Transverse colon (tissue), 4 donors: ENCODE results near the gene GTF3C5. TPM values are rescaled to one million over a fixed set of nuclear protein-coding genes. Genes with fewer than 3 reads are reported as not detected.

Experiments used
- DNase-seq: peaks from one replicate; pipeline ENCODE4 v3.0.0-alpha.2; 2019
- H3K27ac ChIP-seq, 4 donors: fragments of 200-600 bp; sonication (generic); 2 replicates each; pipeline ENCODE4 v1.5.1; 2016 to 2018; ENCODE audit warnings: inconsistent platforms in 4 of 4
- H3K27me3 ChIP-seq: fragments of 200-600 bp; sonication (generic); 2 replicates; pipeline ENCODE4 v1.5.1; 2017; ENCODE audit warnings: inconsistent platforms
- H3K36me3 ChIP-seq, 4 donors: fragments of 200-600 bp; sonication (generic); 2 replicates each; pipeline ENCODE4 v1.5.1; 2017 to 2019; ENCODE audit warnings: inconsistent platforms in 4 of 4
- H3K4me1 ChIP-seq, 4 donors: fragments of 200-600 bp; sonication (generic); 2 replicates each; pipeline ENCODE4 v1.5.1; 2017 to 2020; ENCODE audit warnings: inconsistent platforms in 4 of 4
- H3K4me3 ChIP-seq, 4 donors: fragments of 200-600 bp; sonication (generic); 1 replicate in 1 of 4; 2 replicates in 3 of 4; pipeline versions ENCODE4 v1.5.1 to v1.6.1; 2017 to 2019; ENCODE audit warnings: inconsistent platforms in 4 of 4
- H3K9me3 ChIP-seq, 2 donors: fragments of 200-600 bp; sonication (generic); 2 replicates each; pipeline ENCODE4 v1.5.1; 2017 to 2019; ENCODE audit warnings: inconsistent platforms in 2 of 2
- EP300 ChIP-seq: sonication (generic); formaldehyde crosslinking; IDR thresholded peaks from one replicate; pipeline ENCODE4 v1.6.1; 2017; ENCODE audit warnings: antibody characterized with exemption, low read depth
- POLR2A ChIP-seq: fragments of 450-650 bp; IDR thresholded peaks from one replicate; pipeline ENCODE4 v1.6.1; 2016; ENCODE audit warnings: antibody characterized with exemption, mild to moderate bottlenecking, moderate library complexity
- POLR2AphosphoS5 ChIP-seq, 3 donors: sonication (generic); formaldehyde crosslinking; IDR thresholded peaks; one replicate each; pipeline ENCODE4 v1.6.1; 2016; ENCODE audit warnings: antibody characterized with exemption in 3 of 3
- WGBS, 2 donors: methylation state at CpG; one replicate each; pipeline ENCODE4 v1.1.5; 2018; ENCODE audit warnings: low coverage in 1 of 2; 5-methylcytosine and 5-hydroxymethylcytosine counted together
- in situ Hi-C, 4 donors: fragments of 200-750 bp; cut with MboI; loops; one replicate each; pipeline versions ENCODE4 v1.15.0 to v1.15.1; 2017; ENCODE audit warnings: low sequenced_read_pairs in 3 of 4, low pct_ligation_motif_present in 1 of 4, low pct_unique_long_range_greater_than_20kb in 1 of 4
- intact Hi-C: fragments of 100-400 bp; cut with DNase I; formaldehyde crosslinking; loops from one replicate; pipeline ENCODE4 v1.15.1; 2023; ENCODE audit warnings: low total_unique reads
- total RNA-seq, 4 donors: library from RNA; depleted of rRNA; stranded (reverse); fragments of >200 nt; gene quantifications; one replicate each; pipeline ENCODE4 v1.1.0, GENCODE V29; 2016
- TF ChIP-seq, protein P1 (sequence below), 5 experiments: fragments of 200-600 bp in 3 of 5; fragments of 450-650 bp in 2 of 5; sonication (generic) in 3 of 5; IDR thresholded peaks; 1 replicate in 2 of 5; 2 replicates in 3 of 5; pipeline ENCODE4 v1.5.1; 2016 to 2017; ENCODE audit warnings: antibody characterized with exemption in 5 of 5, inconsistent platforms in 3 of 5, mild to moderate bottlenecking in 2 of 5, moderate library complexity in 1 of 5

The GTF3C5 gene
- total RNA-seq, 4 donors from 2014 or later = 44.5 to 56.9 (median 50.2) TPM

- 60 to 61% methylated on average over 1 to 7 of the region's 7 CpGs for WGBS, 2 donors
- in situ Hi-C loops = no loop called here
- H3K4me1 ChIP-seq = peaks cover 4 to 17% (median 15%) of the 10 kb centered on the region in 4 donors
- no peak overlapping the region for H3K4me3 ChIP-seq
- no peaks in the 10 kb centered on the region for H3K9me3 ChIP-seq
- peak overlapping the region in 3 of 4 donors; percentile 7 to 57 (median 48) for H3K27ac ChIP-seq
- peaks cover 51% of the 10 kb centered on the region for H3K27me3 ChIP-seq
- intact Hi-C loops = no loop called here
- DNase-seq = no peak
- TF ChIP-seq, protein P1, sequence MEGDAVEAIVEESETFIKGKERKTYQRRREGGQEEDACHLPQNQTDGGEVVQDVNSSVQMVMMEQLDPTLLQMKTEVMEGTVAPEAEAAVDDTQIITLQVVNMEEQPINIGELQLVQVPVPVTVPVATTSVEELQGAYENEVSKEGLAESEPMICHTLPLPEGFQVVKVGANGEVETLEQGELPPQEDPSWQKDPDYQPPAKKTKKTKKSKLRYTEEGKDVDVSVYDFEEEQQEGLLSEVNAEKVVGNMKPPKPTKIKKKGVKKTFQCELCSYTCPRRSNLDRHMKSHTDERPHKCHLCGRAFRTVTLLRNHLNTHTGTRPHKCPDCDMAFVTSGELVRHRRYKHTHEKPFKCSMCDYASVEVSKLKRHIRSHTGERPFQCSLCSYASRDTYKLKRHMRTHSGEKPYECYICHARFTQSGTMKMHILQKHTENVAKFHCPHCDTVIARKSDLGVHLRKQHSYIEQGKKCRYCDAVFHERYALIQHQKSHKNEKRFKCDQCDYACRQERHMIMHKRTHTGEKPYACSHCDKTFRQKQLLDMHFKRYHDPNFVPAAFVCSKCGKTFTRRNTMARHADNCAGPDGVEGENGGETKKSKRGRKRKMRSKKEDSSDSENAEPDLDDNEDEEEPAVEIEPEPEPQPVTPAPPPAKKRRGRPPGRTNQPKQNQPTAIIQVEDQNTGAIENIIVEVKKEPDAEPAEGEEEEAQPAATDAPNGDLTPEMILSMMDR (IDR thresholded peaks at IDR 0.05) = no peak
- TF ChIP-seq POLR2AphosphoS5 (IDR thresholded peaks at IDR 0.05) (no peak), EP300 (no peak)
- no peaks in the 10 kb centered on the region for H3K36me3 ChIP-seq
Measured at GRCh38 chr9:133008406-133008805, 22.4 kb upstream of the GTF3C5 start.

DNA sequence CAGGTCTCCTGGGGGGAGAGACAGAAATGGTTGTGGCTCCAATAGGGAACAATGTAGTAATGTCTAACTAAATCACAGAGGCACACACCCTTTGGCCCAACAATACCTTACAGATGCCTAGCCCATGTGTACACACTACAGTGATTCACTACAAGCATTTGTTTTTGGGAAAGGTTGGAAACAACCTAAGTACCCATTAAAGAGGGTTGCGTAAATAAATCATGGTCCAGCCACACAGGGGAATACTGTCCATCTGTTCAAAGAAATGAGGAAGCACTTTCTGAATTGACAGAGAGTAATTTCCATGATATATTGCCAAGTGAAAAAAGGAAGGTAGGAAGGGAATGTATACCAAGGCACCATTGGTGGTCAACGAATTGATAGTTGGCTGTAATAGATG, 22.0 kb upstream of the GTF3C5 start:
- H3K36me3 ChIP-seq = no peaks in the 10 kb centered on the region
- WGBS, 2 donors = 38 to 50% methylated on average over 2 of the region's 2 CpGs
- H3K27ac ChIP-seq = peak overlapping the region; percentile 7 to 57 (median 48)
- no peak overlapping the region for H3K4me3 ChIP-seq
- DNase-seq = peak; percentile 25
- H3K9me3 ChIP-seq = no peaks in the 10 kb centered on the region
- H3K4me1 ChIP-seq = peaks cover 4 to 17% (median 15%) of the 10 kb centered on the region in 4 donors
- in situ Hi-C loops (no loop called here), intact Hi-C loops (no loop called here)
- peaks cover 47% of the 10 kb centered on the region for H3K27me3 ChIP-seq
- no peak for TF ChIP-seq POLR2A
- TF ChIP-seq POLR2AphosphoS5 (IDR thresholded peaks at IDR 0.05) = peak in 1 of 3 donors; percentile 50
- no peak for TF ChIP-seq EP300
- TF ChIP-seq, protein P1 (IDR thresholded peaks at IDR 0.05) = no peak

DNA sequence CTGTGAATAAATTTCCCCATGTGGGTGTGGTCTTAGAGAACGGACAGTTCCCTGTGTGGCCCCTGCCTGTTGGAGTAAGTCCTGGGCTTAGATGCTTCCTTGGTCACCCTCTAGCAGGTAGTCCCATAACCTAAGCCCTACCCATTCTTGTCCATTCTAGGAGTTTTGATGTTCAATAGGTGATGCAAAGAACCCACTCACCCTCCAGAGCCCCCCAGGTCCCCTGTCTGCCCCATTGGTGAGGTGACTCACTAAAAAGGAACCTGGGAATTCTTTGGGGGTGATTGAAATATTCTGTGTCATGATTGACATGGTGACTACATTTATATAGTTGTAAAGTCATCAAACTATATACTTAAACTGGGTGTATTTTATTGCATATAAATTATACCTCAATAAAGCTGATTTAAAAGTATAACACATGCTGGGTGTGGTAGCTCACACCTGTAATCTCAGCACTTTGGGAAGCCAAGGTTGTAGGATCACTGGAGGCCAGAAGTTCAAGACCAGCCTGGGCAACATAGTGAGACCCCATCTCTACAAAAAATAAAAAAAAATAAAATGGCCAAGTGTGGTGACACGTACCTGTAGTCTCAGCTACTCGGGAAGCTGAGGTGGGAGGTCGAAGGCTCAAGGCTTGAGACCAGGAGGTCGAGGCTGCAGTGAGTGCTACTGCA, 20.8 kb upstream of the GTF3C5 start:
- no peak for TF ChIP-seq POLR2A
- no peak for TF ChIP-seq EP300
- TF ChIP-seq POLR2AphosphoS5 (IDR thresholded peaks at IDR 0.05) = no peak
- TF ChIP-seq, protein P1 (IDR thresholded peaks at IDR 0.05) = no peak
- peak; percentile 39 for DNase-seq
- H3K9me3 ChIP-seq = no peaks in the 10 kb centered on the region
- peak overlapping the region in 3 of 4 donors; percentile 41 to 56 (median 51) for H3K27ac ChIP-seq
- H3K4me3 ChIP-seq = no peak overlapping the region
- no peaks in the 10 kb centered on the region for H3K36me3 ChIP-seq
- WGBS, 2 donors = 17 to 51% methylated on average over 1 to 5 of the region's 5 CpGs
- intact Hi-C loops (no loop called here), in situ Hi-C loops (no loop called here)
- H3K27me3 ChIP-seq = peaks cover 42% of the 10 kb centered on the region
- H3K4me1 ChIP-seq = peaks cover 4 to 17% (median 15%) of the 10 kb centered on the region in 4 donors

DNA sequence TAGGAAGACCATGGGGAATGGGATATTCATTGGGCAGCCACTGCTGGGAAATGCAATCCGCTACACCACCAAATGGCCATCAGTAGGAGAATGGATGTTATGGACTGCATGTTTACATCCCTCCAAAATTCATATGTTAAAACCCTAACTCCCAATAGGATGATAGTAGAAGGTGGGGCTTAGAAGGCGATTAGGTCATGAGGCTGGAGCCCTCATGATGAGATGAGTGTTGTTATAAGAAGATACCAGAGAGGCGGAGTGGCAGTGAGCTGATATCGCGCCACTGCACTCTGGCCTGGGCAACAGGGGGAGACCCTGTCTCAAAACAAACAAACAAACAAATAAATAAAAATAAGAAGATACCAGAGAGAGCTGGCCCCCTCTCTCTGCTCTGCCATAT, 16.1 kb upstream of the GTF3C5 start:
- intact Hi-C loops (no loop called here), in situ Hi-C loops (no loop called here)
- Histone ChIP-seq H3K4me3 (no peak overlapping the region), H3K27me3 (peaks cover 51% of the 10 kb centered on the region), H3K27ac (no peak overlapping the region), H3K9me3 (no peaks in the 10 kb centered on the region), H3K4me1 (peaks cover 0 to 3% (median 3%) of the 10 kb centered on the region in 4 donors), H3K36me3 (no peaks in the 10 kb centered on the region)
- 84 to 98% methylated on average over 5 of the region's 5 CpGs for WGBS, 2 donors
- TF ChIP-seq, protein P1 (IDR thresholded peaks at IDR 0.05) = no peak
- no peak for DNase-seq
